Measurements from ENCODE around the gene ASB1. TPM values are rescaled to one million over a fixed set of nuclear protein-coding genes. Genes with fewer than 3 reads are reported as not detected.

ASB1 gene
- polyA plus RNA-seq (ENCODE audit: insufficient read length in 3 of 3), result 10 to 100 TPM; 27.3 to 33.2 (median 29.0) TPM

- DNase-seq (ENCODE audit: low read depth in 3 of 3, low spot score in 2 of 3), result peak; percentile 64 to 69 (median 69)
Observed at GRCh38 chr2:238426568-238427434, at the start of gene ASB1. Gene ASB1, plus strand, starts transcription at chr2:238426927. Its CDS starts 144 bp downstream, at chr2:238427071.

DNA sequence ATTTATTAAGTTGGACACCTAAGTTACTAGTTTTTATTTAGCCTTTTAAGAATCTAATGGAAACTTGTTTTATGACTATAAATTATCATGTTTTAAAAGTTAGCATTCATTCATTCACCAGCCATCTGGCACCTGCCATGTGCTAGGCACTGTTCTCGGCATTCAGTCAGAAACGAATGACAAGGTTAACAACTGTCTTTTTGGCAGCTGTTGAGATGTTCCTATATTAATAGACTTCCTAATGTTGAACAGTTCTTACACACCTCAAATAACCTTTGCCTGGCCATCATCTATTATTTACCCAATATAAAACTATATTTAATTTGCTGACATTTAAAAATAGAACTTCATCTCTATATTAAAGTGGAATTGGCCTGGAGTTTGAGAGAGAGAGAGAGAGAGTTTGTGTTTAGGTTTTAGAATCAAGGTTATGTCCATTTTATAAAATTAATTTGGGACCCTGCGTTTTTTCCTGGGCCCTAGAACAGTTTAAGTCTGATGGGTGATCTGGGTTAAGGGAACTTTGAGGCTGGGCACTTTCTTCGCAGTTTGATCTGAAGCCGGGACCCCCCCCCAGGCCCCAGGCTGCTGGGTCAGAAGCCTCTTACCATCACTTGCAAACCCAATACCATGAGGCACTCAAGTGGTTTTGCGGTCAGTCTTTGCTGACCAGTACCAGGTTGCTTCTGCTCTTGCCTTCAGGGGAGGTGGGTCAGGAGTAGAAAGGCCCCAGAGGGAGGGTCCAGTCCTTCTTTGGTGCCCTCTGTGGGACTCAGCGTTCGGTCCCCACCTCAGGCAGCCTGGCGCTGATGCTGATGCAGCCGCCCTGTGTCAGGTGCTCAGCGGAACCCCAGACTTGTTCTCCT lies 48.3 kb upstream of the ASB1 start:
- no peak for DNase-seq (ENCODE audit: low read depth in 3 of 3, low spot score in 2 of 3)

DNA sequence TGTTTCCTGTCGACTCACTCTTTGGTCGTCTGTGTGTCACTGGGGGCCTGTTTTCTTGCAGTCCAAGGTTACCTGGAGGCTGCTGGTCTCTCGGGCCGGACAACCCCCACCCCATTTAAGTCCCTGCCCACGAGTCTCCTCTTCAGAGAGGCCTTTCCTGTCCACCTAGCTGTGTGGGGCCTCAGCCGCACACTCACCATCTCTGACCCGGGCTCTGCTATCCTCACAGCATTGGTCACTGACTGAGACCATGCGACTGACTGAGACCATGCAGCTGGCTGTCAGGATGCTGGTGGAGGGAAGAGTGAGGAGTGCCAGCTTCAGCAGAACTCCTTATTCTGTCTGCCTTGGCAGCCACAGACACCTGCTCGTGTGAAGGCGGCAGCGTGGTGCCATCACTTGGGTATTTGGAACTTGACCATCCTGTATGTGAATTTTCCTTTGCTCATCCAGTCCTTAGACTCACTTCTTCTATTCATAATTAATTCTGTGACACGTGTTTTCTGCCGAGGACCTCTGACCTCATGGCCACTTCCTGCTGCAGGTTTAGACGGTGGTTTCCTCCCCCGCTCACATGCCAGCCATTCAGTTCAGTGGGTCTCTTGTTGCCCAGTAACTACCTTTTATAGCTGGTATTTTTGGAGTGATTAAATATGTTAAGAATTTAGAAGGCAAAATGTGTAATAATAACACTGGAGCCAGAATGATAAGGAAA lies 47.5 kb upstream of the ASB1 start:
- no peak for DNase-seq (ENCODE audit: low read depth in 3 of 3, low spot score in 2 of 3)

GRCh38 chr2:238380336-238380735 lies 46.4 kb upstream of the ASB1 start:
- no peak for DNase-seq (ENCODE audit: low read depth in 3 of 3, low spot score in 2 of 3)

GRCh38 chr2:238380785-238381184 lies 45.9 kb upstream of the ASB1 start:
- DNase-seq (ENCODE audit: low read depth in 3 of 3, low spot score in 2 of 3), result no peak

GRCh38 chr2:238381341-238382115 lies 45.2 kb upstream of the ASB1 start:
- no peak for DNase-seq (ENCODE audit: low read depth in 3 of 3, low spot score in 2 of 3)

GRCh38 chr2:238382381-238382781 lies 44.3 kb upstream of the ASB1 start:
- DNase-seq (ENCODE audit: low read depth in 3 of 3, low spot score in 2 of 3), result no peak

DNA sequence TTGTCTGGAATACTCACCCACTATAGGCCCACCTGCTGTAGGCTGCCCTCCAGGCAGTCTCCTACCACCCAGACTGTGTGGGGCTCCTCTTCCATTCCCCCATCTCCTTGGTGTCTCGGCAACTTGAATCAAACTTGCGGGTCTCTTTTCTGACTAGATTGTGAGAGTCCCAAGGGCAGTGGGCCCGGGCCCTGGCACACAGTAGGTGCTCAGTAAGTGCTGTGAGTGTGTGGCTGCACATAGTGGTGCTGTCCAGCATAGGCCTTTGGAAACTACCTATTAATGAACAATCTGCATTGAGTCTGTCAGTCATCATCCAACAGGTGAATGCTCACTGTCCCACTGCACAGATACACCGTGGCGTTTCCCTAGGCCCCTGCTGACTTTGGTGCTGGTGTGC lies 43.6 kb upstream of the ASB1 start:
- DNase-seq (ENCODE audit: low read depth in 3 of 3, low spot score in 2 of 3), result no peak

GRCh38 chr2:238383743-238384380 lies 42.9 kb upstream of the ASB1 start:
- no peak for DNase-seq (ENCODE audit: low read depth in 3 of 3, low spot score in 2 of 3)

DNA sequence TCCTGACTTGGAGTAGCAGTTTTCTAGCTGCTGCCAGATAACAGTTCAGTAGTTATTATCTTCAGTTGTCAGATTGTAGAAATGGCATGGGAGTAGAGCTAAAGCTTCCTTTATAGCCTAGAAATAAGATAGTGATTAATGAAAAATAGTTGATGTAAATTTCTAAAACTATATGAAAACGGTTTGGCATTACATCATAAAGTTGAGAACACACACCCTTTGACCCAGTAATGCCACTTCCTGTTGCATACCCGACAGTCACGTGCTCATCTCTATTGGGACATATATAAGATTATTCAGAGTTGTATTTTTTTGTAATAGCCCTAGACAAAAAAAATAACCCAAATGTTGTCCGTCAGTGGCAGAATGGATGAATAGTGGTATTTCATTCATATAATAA lies 39.4 kb upstream of the ASB1 start:
- DNase-seq (ENCODE audit: low read depth in 3 of 3, low spot score in 2 of 3), result no peak

GRCh38 chr2:238388794-238389193 lies 37.9 kb upstream of the ASB1 start:
- DNase-seq (ENCODE audit: low read depth in 3 of 3, low spot score in 2 of 3), result peak in 1 of 3 donors; percentile 13

DNA sequence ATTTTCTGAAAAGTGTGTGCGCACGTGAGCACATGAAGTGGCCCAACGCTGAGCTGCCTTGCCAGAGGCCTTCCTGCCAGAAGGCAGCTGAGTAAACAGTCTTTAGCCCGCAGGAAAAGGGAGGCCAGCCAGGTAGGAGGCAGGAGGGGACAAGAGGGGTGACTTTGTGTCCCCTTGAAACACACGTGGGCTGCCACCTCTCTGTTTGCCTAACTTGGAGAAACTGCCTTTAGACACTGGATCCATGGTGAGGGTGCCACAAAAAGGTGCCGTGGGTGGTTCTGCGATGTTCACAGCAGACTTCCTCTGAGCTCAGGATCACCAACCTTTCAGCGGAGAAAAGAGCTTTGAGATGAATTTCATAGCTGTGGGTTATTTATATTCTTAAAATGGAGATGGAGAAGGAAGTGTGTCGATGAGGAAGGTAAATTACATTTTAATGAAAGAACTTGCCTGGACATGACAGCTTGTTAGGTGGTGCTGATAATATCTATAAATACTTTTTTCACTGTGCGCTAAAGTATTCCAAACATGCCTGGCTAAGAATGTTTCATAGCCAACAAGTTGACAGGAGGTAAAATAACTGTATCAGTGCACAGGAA lies 36.6 kb upstream of the ASB1 start:
- no peak for DNase-seq (ENCODE audit: low read depth in 3 of 3, low spot score in 2 of 3)

- no peak for DNase-seq (ENCODE audit: low read depth in 3 of 3, low spot score in 2 of 3)
Observed at GRCh38 chr2:238391042-238391689, 35.6 kb upstream of the ASB1 start.

DNA sequence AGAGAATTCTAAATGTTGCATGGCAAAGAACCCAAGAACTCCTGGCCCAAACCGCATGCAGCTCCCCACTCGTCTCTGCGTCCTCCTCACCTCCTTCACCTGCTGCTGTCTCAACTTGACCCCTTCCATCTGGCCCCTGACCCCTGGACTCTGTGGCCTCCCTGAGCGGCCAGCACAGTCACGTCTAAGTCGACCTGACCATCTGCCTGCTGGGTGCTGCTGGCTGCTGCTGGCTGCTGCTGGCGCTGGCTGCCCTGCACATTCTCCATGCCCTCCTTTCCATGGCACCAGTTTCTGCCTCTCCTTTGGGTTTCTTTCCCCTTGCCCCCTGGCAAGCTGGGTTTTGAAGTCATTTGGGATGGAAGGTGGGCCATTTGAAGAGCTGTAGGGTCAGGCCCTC lies 30.1 kb upstream of the ASB1 start:
- DNase-seq (ENCODE audit: low read depth in 3 of 3, low spot score in 2 of 3), result no peak

GRCh38 chr2:238397356-238397755 lies 29.4 kb upstream of the ASB1 start:
- no peak for DNase-seq (ENCODE audit: low read depth in 3 of 3, low spot score in 2 of 3)

DNA sequence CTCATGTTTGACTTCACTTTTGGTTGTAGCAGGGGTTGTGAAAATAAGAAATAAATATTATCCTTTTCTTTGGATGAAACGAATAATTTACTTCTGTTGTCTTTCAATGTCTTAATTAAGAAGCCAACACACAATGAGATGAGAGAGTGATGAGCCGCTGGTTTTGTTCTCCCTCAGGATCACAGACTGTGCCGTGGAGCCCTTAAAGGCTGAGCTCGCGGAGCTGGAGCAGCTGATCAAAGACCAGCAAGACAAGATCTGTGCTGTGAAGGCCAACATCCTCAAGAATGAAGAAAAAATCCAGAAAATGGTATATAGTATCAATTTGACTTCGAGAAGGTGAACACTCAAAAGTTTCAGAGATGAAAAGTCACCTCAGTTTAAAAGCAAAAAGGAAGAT lies 28.1 kb upstream of the ASB1 start:
- DNase-seq (ENCODE audit: low read depth in 3 of 3, low spot score in 2 of 3), result no peak

- no peak for DNase-seq (ENCODE audit: low read depth in 3 of 3, low spot score in 2 of 3)
Observed at GRCh38 chr2:238399094-238399493, 27.6 kb upstream of the ASB1 start.

DNA sequence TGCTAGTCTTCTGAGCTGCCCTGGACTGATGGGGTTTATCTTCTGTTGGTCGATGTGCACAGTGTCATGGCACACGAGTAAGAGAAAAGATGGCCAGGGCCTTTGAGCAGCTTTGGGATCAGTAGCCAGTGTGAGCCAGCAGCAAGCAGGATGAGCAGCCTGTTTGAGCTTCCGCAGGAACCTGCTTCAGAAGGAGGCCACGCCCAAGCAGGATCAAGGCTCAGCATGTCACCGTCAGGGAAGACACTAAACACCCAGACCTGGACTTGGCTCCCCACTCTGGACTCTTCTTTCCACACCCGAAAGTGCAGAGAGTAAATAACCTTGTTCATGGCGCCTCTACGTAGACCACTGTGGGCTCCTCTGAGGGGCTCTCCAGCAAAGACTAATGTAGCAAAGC lies 25.2 kb upstream of the ASB1 start:
- no peak for DNase-seq (ENCODE audit: low read depth in 3 of 3, low spot score in 2 of 3)
